HG02840 (cell line): Measurements from ENCODE around the gene ZBP1.

ENCODE experiments used
- ATAC-seq: cut with Tn5 transposase; IDR thresholded peaks from one replicate; pipeline ENCODE4 v1.9.1; 2021; ENCODE audit warnings: mild to moderate bottlenecking, moderate library complexity, moderate number of reproducible peaks; ENCODE audit not compliant: unreplicated experiment, low FRiP score

ZBP1 gene, protein sequence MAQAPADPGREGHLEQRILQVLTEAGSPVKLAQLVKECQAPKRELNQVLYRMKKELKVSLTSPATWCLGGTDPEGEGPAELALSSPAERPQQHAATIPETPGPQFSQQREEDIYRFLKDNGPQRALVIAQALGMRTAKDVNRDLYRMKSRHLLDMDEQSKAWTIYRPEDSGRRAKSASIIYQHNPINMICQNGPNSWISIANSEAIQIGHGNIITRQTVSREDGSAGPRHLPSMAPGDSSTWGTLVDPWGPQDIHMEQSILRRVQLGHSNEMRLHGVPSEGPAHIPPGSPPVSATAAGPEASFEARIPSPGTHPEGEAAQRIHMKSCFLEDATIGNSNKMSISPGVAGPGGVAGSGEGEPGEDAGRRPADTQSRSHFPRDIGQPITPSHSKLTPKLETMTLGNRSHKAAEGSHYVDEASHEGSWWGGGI

GRCh38 chr20:57620274-57620990 is at the start of gene ZBP1:
TSS of gene ZBP1 (minus strand) at chr20:57620426. CDS start at chr20:57620295, 131 bp downstream.
- peak; percentile 36 for ATAC-seq

DNA sequence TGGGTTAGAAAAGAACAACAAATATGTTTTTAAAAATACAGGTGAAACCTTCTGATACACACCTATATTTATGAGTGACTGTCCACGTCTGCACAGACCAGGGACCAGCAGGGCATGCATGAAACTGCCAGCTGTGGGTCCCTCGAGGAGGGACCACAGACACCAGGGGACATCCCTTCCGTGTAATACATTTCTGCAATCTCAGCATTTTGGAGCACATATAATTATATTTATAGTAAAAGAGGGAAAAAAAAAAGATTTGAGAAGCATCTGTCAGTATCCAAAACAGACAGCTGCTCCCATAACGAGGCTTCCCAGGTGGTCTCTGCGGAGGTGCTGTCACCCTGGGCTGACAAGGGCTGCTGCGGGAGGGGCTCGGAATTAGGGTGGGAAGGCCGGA is 49.4 kb upstream of the ZBP1 start:
- ATAC-seq, result no peak

DNA sequence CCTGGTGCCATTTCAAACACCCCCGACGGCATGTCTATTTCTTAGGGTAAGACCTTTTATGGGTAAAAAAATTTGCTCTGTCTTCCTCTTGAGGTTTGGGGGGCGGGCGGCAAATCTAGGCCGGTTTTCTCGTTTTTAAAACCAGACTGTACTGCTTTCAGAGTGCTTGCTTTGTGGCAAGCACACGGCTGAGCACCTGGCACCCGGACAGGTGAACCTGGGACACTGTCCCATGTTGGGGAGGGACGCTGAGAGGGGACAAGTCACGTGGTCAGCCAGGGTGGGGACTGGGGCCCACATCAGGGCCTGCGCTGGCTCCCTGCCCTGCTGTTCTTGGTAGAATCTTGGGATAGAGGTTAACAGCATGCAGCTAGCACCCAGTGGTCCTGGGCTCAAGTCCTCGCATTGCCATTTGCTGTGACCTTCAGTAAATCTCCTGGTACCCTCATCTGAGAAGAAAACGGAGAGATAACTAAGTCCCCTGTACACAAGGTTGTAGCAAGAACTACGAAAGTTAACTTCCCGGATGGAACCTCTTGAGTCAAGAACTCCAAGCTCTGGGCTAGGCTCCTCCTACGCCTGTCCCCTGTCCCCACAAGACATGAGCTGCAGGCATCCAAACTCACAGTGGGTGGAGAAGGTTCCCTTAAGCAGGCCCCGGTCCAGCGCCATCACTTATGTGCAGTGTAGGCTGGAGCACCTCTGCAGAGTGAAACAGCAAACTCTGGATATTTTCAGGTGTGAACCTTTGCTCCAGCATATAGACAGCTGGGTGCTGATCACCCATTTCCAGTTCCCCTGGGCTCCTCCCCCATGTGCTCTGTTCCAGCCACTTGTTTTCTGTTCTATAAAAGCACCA is 47.9 kb upstream of the ZBP1 start:
- ATAC-seq, result no peak

DNA sequence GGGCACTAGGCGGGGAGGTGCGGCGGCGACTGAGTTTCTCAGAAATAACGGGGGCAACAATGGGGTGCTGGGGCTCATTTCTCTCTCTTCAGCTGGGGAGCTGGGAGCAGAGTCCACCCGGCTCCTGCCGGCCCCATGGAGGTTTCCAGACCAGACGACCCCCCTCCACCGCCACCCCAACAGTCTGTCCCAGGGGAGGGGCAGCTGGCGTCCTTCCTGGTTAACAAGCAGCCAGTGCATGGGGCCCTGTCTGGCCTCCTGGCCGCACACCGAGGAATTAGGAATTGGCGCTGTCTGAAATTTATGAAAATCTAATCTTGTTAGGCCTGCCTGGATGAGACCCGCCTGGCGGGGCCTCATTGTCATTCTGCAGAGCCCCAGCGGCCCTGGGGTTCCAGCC is 47.2 kb upstream of the ZBP1 start:
- ATAC-seq, result no peak

DNA sequence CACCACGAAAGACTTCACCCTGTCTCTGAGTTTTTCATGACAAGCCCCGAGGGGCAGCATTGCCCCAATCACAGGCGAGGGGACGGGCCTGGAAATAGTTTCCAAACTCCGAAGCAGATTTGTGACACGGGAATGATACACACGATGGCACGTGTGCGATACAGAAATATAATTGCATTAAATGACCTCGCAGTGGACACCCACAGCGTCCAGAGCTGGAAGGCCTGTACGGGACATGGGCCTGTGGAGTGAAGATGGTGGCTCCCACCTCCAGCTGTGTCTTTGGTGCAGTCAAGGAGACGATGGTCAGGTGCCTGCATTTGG is 46.6 kb upstream of the ZBP1 start:
- no peak for ATAC-seq

GRCh38 chr20:57666106-57666833 is 46.0 kb upstream of the ZBP1 start:
- no peak for ATAC-seq

GRCh38 chr20:57665589-57665971 is 45.4 kb upstream of the ZBP1 start:
- no peak for ATAC-seq

DNA sequence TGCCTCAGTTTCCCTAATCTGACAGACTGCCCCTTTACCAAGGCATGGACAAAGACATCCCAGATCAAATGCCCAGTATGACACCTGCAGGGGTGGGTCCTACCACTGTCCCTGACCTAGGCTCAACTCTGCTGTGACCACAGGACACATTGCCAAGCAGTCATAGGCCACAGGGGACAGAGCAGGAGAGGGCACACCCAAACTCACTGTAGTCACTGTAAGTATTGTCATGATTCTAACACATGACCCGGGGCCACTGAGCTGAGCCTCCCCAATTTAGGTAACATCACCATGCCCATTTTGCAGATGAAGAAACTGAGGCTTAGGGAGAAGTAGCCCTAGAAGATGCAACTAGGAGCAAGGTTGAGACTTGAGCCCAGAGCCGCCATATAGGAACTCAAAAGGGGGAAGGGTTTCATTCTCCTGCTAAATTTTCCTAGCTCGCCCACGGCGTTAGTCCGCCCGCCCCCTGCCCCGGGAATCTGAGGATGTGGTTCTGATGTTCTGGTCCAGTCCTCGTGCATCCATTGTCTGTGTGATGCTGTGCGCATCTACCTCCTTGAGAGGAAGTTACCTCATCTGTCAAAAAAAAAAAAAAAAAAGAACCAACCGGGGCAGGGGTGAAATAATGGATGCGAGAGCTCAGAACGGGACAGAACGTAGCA is 44.8 kb upstream of the ZBP1 start:
- ATAC-seq, result no peak

DNA sequence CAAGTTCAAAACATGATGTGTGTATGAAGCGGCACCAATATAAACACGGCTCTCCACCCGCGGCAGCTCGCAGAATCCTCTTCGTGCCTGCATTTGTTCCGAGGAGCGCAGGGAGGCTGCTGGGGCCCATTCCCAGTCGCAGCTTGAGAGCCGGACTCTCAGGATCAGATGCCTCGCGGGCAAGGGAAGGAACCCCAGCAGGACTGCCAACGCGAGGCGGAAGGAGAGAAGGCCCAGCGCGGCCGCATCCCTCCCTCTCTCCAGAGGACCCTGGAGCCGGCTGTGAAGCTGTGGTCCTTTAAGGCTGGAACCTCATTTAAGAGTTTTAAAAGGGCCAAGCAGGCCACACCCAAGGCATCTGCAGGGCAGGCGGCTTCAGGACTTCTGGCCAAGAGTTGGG is 44.2 kb upstream of the ZBP1 start:
- no peak for ATAC-seq

- no peak for ATAC-seq
Observed at GRCh38 chr20:57663681-57664451, 43.6 kb upstream of the ZBP1 start.

- no peak for ATAC-seq
Observed at GRCh38 chr20:57663241-57663640, 43.0 kb upstream of the ZBP1 start.

DNA sequence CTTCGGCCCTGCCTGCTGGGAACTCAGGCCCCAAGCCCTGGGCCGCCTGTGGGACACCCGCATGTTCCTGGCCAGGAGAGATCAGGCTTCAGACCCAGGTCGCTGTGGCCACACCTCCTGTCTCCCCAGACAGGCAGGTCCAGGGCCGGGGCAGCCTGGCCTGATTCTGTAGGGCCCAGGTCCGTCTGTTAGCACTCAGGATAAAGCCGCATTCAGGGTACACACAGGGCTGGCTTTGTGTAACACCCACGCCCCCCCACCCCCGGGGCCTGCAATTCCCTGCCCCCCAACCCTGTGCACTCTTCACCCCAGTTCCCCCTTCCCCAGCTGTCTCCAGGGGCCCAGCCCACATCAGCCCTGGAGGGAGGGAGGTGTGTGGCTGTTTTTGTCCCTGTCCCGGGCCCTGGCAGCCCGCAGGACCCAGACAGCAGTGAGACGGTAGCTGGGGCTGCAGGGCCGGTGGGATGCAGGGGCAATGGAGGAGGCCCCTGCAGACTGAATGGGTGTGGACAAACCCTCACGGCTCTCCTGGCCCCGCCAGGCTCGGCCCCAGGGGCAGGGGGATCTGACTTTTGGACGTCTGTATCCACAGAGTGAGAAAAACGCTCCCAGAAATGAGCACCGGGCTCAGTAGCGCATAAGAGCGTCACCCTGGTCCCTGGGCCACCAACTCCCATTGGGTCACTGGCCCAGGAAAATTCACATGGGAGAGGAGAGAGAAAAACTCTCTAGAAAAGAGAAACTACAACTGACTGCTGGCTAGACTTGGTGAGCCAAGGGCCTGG is 42.4 kb upstream of the ZBP1 start:
- ATAC-seq, result no peak

DNA sequence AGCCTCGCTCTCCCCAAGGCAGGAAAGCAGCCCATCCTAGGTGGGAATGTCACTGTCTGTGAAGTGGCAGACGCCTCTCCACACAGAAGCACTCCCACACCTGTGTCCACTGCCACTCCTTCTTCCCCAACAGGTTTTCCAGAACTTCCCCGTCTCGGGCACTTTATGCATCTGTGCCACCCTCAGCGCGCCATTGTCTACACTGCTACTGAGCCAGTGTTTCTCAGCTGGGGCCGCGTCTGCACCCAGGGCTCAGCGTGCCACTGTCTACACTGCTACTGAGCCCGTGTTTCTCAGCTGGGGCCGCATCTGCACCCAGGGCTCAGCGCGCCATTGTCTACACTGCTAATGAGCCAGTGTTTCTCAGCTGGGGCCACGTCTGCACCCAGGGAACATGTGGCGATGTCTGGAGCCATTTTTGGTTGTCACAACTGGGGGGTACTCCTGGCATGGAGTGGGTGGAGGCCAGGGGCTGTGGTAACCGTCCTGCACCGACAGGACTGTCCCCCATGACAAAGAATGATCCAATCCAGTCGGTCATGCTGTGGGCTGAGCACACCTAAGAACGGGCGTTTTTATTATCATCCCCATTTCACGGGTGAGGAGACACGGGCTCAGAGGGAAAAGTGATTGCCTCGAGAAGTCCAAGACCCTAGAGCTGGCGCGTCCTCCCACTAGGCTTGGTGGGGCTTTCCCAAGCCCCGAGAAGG is 41.7 kb upstream of the ZBP1 start:
- ATAC-seq, result no peak

- no peak for ATAC-seq
Observed at GRCh38 chr20:57660922-57661745, 40.9 kb upstream of the ZBP1 start.

GRCh38 chr20:57660181-57660921 is 40.1 kb upstream of the ZBP1 start:
- no peak for ATAC-seq

DNA sequence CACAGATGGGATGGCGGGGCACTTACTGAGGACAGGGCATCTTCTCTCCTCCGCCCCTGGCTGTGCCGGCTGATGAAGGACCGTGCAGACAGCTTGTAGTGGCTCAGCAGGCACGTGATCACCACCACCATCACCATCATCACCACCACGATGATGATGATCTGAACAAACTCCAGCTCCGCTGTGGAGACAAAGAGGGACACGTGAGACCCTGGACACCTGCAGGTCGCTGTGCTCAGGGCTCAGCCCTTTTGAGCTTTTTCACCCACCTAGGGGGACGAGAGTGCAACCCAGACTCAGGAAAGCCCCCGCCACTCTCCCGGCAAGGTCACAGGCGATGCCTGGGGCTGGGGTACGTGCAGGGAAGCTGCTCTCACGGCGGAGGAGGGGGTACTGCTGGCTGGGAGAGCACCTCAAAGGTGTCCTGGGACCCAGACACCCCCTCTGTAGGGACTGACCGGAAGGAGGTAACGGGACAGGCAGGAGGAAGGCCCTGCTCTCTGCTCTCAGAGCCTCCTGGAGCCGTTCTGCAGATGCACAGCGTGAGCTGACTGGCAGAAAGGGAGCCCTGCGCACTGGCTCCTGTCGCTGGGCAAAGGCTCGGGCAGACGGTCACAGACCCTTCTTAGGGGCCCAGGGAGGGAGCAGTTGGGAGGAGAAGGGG is 39.4 kb upstream of the ZBP1 start:
- no peak for ATAC-seq
